Measurements from ENCODE around the gene TOR2A.

TOR2A gene

GRCh38 chr9:127751269-127752054 lies 16.4 kb upstream of the TOR2A start:
- no peak overlapping the region for H3K27ac Mint-ChIP-seq
- H3K4me3 Mint-ChIP-seq = no peak overlapping the region
- no peaks in the 10 kb centered on the region for H3K9me3 Mint-ChIP-seq
- TF ChIP-seq CTCF (IDR thresholded peaks at IDR 0.05) = no peak
- DNase-seq = peak; percentile 84
- no peaks in the 10 kb centered on the region for H3K4me1 Mint-ChIP-seq
- H3K27me3 Mint-ChIP-seq (ENCODE audit: low read depth, poor library complexity) = peaks cover 82% of the 10 kb centered on the region
- no peaks in the 10 kb centered on the region for H3K36me3 Mint-ChIP-seq (ENCODE audit: low read depth)

GRCh38 chr9:127749090-127749787 lies 14.1 kb upstream of the TOR2A start:
- Mint-ChIP-seq H3K4me3 (no peak overlapping the region), H3K27me3 (ENCODE audit: low read depth, poor library complexity) (peaks cover 75% of the 10 kb centered on the region)

GRCh38 chr9:127746959-127747569 lies 12.0 kb upstream of the TOR2A start:
- Mint-ChIP-seq H3K27me3 (ENCODE audit: low read depth, poor library complexity) (peaks cover 56% of the 10 kb centered on the region), H3K9me3 (no peaks in the 10 kb centered on the region), H3K27ac (no peak overlapping the region), H3K36me3 (ENCODE audit: low read depth) (no peaks in the 10 kb centered on the region), H3K4me3 (no peak overlapping the region), H3K4me1 (peaks cover 19% of the 10 kb centered on the region)
- TF ChIP-seq CTCF (IDR thresholded peaks at IDR 0.05) = no peak
- no peak for DNase-seq

More at GRCh38 chr9:127749090-127749787, 14.1 kb upstream of the TOR2A start:
- no peak for TF ChIP-seq CTCF (IDR thresholded peaks at IDR 0.05)
- H3K4me1 Mint-ChIP-seq = peaks cover 4% of the 10 kb centered on the region
- no peaks in the 10 kb centered on the region for H3K9me3 Mint-ChIP-seq
- H3K27ac Mint-ChIP-seq = no peak overlapping the region
- no peaks in the 10 kb centered on the region for H3K36me3 Mint-ChIP-seq (ENCODE audit: low read depth)
- DNase-seq = no peak

GRCh38 chr9:127744398-127745110 lies 9.5 kb upstream of the TOR2A start:
- peaks cover 54% of the 10 kb centered on the region for H3K27me3 Mint-ChIP-seq (ENCODE audit: low read depth, poor library complexity)
- no peak for DNase-seq
- no peak for TF ChIP-seq CTCF (IDR thresholded peaks at IDR 0.05)
- H3K27ac Mint-ChIP-seq = no peak overlapping the region
- no peak overlapping the region for H3K4me3 Mint-ChIP-seq
- H3K36me3 Mint-ChIP-seq (ENCODE audit: low read depth) = no peaks in the 10 kb centered on the region
- peaks cover 27% of the 10 kb centered on the region for H3K4me1 Mint-ChIP-seq
- no peaks in the 10 kb centered on the region for H3K9me3 Mint-ChIP-seq

- Mint-ChIP-seq H3K27ac (peak overlapping the region; percentile 68), H3K27me3 (ENCODE audit: low read depth, poor library complexity) (peaks cover 48% of the 10 kb centered on the region), H3K36me3 (ENCODE audit: low read depth) (no peaks in the 10 kb centered on the region), H3K4me3 (peak overlapping the region; percentile 79), H3K9me3 (no peaks in the 10 kb centered on the region), H3K4me1 (peaks cover 27% of the 10 kb centered on the region)
- TF ChIP-seq CTCF (IDR thresholded peaks at IDR 0.05) = no peak
- DNase-seq = peak; percentile 90
These were observed 7.5 kb upstream of the TOR2A start for GRCh38 chr9:127742435-127743088.

All from nephron progenitor cell (in vitro differentiated cells).